Muscle layer of colon (tissue), 2 donors: ENCODE measurements around the gene RARG.

Source experiments
- H3K27ac ChIP-seq: one replicate; pipeline ENCODE4 v1.7.0; 2013; ENCODE audit warnings: low read depth, mild to moderate bottlenecking, low read length, moderate library complexity
- H3K27me3 ChIP-seq, 2 donors: one replicate each; pipeline ENCODE4 v1.7.0; 2013; ENCODE audit warnings: low read length in 2 of 2, mild to moderate bottlenecking in 2 of 2; ENCODE audit not compliant: insufficient read depth in 2 of 2, control insufficient read depth in 1 of 2
- H3K36me3 ChIP-seq: one replicate; pipeline ENCODE4 v1.7.0; 2013; ENCODE audit warnings: mild to moderate bottlenecking, low read length; ENCODE audit not compliant: insufficient read depth
- H3K4me1 ChIP-seq: one replicate; pipeline ENCODE4 v1.7.0; 2013; ENCODE audit warnings: mild to moderate bottlenecking, low read length; ENCODE audit not compliant: insufficient read depth
- H3K4me3 ChIP-seq, 2 donors: one replicate each; pipeline ENCODE4 v1.7.0; 2013; ENCODE audit warnings: low read length in 2 of 2, low read depth in 1 of 2, mild to moderate bottlenecking in 1 of 2, moderate library complexity in 1 of 2
- H3K9ac ChIP-seq: one replicate; pipeline ENCODE4 v1.7.0; 2013; ENCODE audit warnings: low read length
- H3K9me3 ChIP-seq: one replicate; pipeline ENCODE4 v1.7.0; 2013; ENCODE audit warnings: mild to moderate bottlenecking, low read length
- donor health status: abdominal sarcoma.
- donor health status: Adenocarcinoma of cecum.

Gene RARG

DNA sequence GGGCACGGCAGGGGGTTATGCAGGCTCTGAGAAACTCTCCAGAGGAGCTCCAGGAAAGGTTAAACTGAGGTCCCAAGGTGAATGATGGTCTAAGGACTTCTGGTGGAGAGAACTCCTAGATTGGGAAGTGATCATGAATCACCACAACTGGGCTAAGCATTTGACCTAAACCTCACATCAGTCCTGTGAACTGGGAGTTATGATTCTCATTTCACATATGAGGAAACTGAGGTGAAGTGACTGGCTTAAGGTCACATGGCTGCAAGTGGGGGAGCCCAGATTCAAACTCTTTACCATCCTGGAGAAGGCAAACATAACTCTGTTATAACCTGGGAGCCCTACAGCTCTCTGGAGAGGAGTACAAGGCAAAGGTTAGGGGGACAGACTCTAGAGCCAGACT lies 4.2 kb downstream of the RARG start:
- Histone ChIP-seq H3K27me3 (no peaks in the 10 kb centered on the region), H3K36me3 (peaks cover 10% of the 10 kb centered on the region), H3K9me3 (no peaks in the 10 kb centered on the region), H3K9ac (no peak overlapping the region), H3K4me1 (peaks cover 55% of the 10 kb centered on the region), H3K4me3 (no peak overlapping the region), H3K27ac (no peak overlapping the region)

DNA sequence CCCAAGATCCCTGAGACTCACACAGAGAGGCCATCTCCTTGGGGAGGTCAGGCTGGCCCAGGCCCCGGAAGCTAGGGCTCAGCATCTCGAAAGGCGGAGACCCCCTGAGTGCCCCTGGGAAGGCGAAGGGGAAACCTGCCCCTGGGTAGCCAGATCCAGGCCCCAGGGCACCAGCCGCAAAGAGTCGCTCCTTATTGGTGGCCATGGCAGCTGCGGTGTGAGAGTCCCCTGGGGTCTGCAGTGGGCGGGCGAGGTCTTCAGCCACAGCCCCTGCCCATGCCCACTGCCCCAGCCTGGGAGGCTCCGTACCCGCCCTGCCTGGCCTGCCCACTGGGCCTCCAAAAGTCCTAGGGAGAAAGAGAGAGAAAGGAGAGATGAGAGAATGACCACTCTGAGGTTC lies 4.7 kb downstream of the RARG start:
- H3K9ac ChIP-seq: no peak overlapping the region
- H3K27ac ChIP-seq: no peak overlapping the region
- peaks cover 10% of the 10 kb centered on the region for H3K36me3 ChIP-seq
- H3K4me1 ChIP-seq: peaks cover 55% of the 10 kb centered on the region
- H3K4me3 ChIP-seq: no peak overlapping the region
- H3K9me3 ChIP-seq: no peaks in the 10 kb centered on the region
- H3K27me3 ChIP-seq: no peaks in the 10 kb centered on the region

DNA sequence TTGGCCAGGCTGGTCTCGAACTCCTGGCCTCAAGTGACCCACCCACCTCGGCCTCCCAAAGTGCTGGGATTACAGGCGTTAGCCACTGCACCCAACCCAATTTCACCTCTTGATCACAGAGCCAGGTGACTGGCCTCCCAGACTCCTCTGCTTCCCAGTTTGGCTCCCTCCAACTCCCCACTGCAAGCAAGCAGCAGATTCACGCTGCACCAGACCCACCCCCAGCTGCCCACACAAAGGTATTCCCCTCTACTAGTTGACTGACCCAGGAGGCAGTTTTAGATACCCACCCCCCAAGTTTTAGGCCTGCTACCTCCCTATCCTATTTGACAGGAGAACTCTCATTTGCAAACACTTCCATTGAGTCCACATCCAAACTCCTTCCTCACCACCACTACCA lies 5.2 kb downstream of the RARG start:
- Histone ChIP-seq H3K9me3 (no peaks in the 10 kb centered on the region), H3K4me3 (no peak overlapping the region), H3K27ac (no peak overlapping the region), H3K4me1 (peaks cover 59% of the 10 kb centered on the region), H3K9ac (no peak overlapping the region), H3K27me3 (no peaks in the 10 kb centered on the region), H3K36me3 (peaks cover 10% of the 10 kb centered on the region)

DNA sequence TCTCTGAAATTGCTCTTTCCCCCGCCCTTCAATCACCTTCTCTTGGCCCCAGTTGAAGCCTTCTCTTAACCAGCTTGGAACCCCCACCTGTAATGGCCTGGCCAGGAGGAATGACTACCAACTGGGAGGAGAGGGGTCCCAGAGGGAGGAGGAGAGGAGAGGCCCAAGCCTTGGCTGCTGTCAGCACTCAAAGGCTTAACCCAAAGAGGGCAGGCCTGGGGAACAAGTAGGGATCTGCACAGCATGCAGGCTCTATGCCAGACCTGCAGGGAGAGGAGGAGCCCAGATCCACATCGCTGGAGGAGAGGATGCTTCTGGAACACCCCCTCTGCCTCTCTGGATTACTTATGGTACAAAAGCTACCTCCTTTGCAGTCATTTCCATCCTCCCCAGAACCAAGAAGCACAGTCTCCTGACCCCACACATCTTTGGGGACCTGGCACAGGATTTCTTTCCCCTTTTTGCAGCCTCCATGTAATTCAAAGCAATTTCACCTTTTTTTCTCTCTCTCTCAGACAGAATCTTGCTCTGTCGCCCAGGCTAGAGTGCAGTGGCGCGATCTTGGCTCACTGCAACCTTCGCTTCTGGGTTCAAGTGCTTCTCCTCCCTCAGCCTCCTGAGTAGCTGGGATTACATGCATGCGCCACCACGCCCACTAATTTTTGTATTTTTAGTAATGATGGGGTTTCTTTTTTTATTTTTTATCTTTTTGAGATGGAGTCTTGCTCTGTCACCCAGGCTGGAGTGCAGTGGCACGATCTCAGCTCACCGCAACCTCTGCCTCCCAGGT lies 6.2 kb downstream of the RARG start:
- H3K4me3 ChIP-seq: no peak overlapping the region
- no peaks in the 10 kb centered on the region for H3K9me3 ChIP-seq
- H3K27ac ChIP-seq: no peak overlapping the region
- H3K9ac ChIP-seq: no peak overlapping the region
- H3K4me1 ChIP-seq: peaks cover 50% of the 10 kb centered on the region
- H3K36me3 ChIP-seq: peaks cover 10% of the 10 kb centered on the region
- H3K27me3 ChIP-seq: no peaks in the 10 kb centered on the region

DNA sequence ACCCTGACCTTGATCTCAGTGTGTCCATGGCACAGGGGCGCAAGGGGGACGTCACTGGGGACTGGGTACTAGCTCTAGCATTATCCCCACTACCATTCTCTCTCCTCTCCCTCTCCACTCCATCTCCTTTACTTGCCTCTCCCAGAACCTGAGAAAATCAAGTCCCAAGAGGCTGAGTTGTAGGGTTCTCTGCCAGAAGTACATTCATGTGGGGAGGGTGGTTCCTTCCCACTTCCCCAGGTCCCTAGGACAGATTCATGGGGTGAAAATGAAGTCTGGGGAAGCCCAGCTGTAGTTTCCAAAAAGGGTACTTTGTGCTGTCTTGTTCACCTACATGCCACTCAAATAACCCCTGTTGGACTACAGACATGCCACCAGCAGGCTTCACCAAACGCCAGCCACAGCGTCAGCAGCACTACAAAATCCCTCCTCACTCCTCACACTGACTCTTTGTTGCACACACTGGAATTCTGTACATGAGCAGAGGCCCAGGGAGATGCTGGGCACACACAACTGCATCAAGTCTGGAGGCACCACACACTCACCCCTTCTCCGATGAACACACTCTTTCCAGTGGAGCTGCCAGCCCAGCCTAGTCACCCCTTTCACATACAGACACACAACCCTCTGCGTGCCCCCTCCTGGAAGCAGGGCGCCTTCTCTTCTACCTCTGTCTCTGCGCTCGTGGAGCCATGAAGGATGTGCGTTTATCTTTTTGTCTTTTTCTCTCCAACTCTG lies 6.9 kb downstream of the RARG start:
- H3K9ac ChIP-seq: peak overlapping the region; percentile 34
- H3K27me3 ChIP-seq: no peaks in the 10 kb centered on the region
- peak overlapping the region; percentile 100 for H3K27ac ChIP-seq
- H3K4me3 ChIP-seq: no peak overlapping the region
- peaks cover 44% of the 10 kb centered on the region for H3K4me1 ChIP-seq
- H3K9me3 ChIP-seq: no peaks in the 10 kb centered on the region
- H3K36me3 ChIP-seq: peaks cover 10% of the 10 kb centered on the region

DNA sequence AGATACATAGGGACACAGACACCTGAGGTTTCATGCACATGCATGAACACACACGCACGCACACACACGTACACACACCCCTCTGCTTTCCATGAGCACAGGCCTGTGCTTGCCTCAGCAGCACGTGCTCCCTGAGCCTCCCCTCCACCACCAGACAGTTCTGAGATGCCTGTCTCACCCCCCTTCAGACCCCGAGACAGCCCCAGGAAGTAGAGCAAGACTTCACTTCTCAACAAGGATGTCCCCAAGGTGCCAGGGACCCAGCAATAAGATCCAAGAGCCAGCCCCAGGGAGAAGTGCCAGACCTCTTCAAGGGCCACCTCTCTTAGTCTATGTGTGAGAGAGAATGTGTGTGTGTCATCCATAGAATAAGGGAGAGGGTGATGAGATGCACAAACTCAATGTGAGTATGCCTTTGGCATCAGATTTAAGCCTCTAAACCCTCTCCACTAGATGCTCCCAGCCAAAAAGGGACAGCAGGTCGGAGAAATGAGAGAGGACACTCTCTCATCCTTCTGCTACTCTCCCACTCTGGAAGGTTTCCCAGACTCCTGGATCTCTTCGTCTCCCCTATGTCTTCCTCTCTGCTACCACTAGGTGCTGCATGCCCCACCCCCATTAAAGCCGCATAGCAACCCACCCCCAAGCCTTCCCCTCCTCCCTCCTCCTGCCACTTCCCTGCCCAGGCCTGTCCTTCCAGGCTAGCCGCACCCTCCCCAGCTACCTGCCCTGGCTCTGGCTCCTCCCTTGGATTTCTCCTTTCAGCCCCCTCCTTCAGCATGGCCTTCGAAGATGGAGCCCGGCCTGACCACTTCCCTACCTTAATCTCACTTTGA lies 7.7 kb downstream of the RARG start:
- Histone ChIP-seq H3K9ac (peak overlapping the region; percentile 39), H3K9me3 (no peaks in the 10 kb centered on the region), H3K27me3 (no peaks in the 10 kb centered on the region), H3K4me3 (peak overlapping the region in 1 of 2 donors; percentile 16), H3K4me1 (peaks cover 42% of the 10 kb centered on the region), H3K36me3 (peaks cover 10% of the 10 kb centered on the region), H3K27ac (peak overlapping the region; percentile 100)

DNA sequence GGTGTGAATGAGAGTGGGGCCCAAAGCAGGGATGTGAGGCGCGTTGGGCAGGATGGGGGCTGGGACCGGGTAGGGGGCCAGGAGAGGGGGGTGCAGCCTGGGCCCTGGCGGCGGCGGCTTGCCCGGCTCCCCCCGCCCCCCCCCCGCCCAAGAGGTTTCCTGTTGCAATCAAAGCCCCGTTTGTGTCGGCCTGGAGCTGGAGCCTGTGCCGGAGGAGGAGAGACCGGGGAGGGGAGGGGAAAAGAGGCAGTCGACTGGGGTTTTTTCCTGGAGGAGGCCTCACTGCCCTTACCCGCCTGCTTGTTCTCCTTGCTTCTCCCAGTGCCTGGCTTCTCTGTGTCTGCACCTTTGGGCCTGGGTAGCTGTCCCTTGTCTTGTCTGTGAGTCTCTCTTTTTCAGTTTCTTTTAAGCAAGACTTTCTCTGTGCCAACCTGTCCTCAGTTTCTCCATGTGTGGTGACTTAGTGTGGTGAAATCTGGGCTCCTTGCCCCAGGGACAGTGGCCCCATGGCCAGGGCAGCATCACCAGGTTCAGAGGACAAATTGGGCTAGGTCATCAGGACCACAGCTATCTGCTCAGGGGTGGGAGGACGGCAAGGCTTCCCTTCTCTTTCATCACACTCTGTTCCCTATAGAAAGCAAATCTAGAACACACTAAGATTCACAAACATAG lies 8.5 kb downstream of the RARG start:
- Histone ChIP-seq H3K9ac (peak overlapping the region; percentile 39), H3K4me1 (peaks cover 42% of the 10 kb centered on the region), H3K27me3 (no peaks in the 10 kb centered on the region), H3K36me3 (peaks cover 10% of the 10 kb centered on the region), H3K4me3 (peak overlapping the region in 1 of 2 donors; percentile 16), H3K9me3 (no peaks in the 10 kb centered on the region), H3K27ac (peak overlapping the region; percentile 100)

DNA sequence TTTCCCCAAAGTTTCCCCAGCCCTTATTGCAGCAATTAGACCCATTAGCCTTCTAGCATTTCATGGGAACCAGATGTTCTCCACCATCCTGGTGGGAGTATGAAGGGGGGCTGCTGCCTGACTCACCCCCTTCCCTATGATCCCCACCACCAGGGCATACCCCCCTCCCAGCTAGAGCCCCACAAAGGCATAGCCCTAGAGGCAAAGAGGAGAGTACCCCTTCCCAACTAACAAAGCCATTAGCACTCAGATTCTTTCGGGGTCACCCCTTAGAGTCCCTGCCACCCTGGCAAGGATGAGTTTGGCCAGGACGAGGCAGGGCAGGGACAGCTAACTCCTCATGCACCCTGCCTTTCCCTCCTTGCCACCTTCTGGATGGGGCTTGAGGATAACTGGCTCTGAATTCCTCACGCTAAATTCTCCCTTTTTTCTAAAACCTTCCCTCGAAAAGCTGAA lies 9.2 kb downstream of the RARG start:
- peaks cover 5% of the 10 kb centered on the region for H3K36me3 ChIP-seq
- peak overlapping the region; percentile 49 for H3K9ac ChIP-seq
- H3K27ac ChIP-seq: peak overlapping the region; percentile 100
- H3K4me1 ChIP-seq: peaks cover 48% of the 10 kb centered on the region
- no peaks in the 10 kb centered on the region for H3K9me3 ChIP-seq
- H3K27me3 ChIP-seq: no peaks in the 10 kb centered on the region
- no peak overlapping the region for H3K4me3 ChIP-seq

DNA sequence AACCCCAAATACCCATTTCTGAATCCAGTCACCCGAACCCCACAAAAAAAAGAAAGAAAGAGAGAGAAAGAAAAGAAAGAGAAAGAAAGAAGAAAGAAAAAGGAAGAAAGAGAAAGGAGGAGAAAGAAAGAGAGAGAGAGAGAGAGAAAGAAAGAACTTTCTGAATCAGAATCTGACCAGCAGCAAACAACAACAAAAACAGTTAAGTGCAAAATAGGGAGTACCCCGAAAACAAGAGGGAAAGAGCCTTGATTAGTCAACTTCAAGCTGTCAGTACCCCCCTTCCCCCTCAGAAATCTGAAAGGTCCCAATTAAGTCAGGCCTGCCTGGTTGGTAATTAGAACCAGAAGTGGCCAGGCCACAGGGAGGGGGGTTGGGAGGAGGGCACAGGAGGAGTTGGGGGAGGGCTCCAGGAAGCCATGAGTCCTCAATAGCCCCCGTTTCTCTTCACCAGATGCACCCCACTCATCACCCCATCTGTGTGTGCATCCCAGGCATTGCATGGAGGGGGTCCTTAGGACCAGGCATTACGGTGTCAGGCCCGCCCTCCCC lies 9.8 kb downstream of the RARG start:
- H3K9me3 ChIP-seq: no peaks in the 10 kb centered on the region
- peak overlapping the region; percentile 68 for H3K9ac ChIP-seq
- H3K27me3 ChIP-seq: no peaks in the 10 kb centered on the region
- peak overlapping the region in 1 of 2 donors; percentile 45 for H3K4me3 ChIP-seq
- no peaks in the 10 kb centered on the region for H3K36me3 ChIP-seq
- peak overlapping the region; percentile 100 for H3K27ac ChIP-seq
- peaks cover 54% of the 10 kb centered on the region for H3K4me1 ChIP-seq

DNA sequence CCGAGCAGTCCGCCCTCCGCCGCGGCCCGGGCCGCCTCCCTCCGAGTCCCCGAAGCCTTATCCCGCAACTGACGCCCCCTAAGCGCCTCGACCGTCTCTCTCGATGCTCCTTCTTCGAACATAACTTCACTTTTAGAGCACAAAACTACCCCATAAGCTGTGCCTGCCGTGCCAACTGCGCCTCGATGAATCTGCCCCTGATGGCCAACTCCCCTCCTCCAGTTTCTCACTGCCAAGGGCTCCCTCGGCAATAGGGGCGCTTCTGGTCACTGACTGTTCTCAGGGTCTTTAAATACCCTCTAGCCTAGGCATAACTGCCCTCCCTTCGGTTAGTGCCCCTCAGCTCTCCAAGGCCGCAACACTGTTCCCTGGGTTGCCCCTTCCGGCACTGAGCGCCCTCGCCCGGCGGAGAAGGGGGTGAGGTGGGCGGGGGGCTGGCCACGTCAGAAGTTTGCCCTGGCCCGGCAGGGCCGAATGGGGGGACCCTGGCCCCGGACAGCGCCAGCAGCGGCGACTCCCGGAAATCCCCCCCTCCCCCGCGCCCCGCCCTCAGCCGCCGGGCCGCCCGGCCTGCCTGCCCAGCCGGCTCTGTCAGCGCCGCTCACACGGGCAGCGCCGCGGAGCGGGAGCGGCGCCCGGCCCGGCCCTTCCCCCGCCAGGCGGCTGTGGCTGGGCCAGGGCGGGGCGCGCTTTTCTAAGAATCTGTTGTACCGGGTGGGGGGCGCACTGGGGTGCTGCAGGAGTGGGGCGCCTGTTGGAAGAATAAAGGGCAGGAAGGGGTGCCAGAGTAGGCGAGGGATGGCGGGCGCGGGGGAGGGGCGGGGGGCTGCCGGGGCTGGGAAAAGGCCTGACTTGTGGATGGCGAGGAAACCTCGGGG lies 10.6 kb downstream of the RARG start:
- no peaks in the 10 kb centered on the region for H3K9me3 ChIP-seq
- H3K9ac ChIP-seq: peak overlapping the region; percentile 99
- peak overlapping the region; percentile 53 to 88 for H3K4me3 ChIP-seq
- H3K27me3 ChIP-seq: no peaks in the 10 kb centered on the region
- H3K27ac ChIP-seq: peak overlapping the region; percentile 100
- no peaks in the 10 kb centered on the region for H3K36me3 ChIP-seq
- peaks cover 62% of the 10 kb centered on the region for H3K4me1 ChIP-seq
